Measurements from ENCODE around the gene GATAD2A.

The GATAD2A gene

DNA sequence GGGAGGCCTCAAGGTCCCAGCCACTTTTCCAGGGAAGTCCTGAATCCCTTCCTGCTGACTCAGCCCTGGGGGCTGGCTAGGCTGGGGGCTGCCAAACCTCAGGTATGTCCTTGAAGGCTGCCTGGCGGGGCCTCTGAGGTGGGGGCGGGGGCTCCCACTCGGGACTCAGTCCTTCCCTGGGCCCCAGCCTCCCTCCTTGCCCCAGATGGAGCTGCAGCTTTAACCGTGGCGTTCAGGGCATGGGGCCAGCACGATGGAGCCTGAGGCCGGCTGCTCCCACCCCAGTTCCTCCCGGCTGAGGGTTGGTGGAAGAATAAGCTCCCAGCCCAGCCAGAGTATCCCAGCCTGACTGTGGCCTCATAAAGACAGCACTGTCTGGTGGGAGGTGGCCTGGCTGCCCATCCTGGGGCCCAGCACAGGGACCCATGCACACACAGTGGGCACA is 145.0 kb downstream of the GATAD2A start:
- H3K36me3 ChIP-seq (ENCODE audit: control insufficient read depth, insufficient read depth, low read length), result no peaks in the 10 kb centered on the region
- no peaks in the 10 kb centered on the region for H3K9me3 ChIP-seq (ENCODE audit: control insufficient read depth, low read length)
- H3K27me3 ChIP-seq (ENCODE audit: control insufficient read depth, insufficient read depth, low read length), result no peaks in the 10 kb centered on the region
- H3K27ac ChIP-seq, result no peak overlapping the region
- TF ChIP-seq, protein P1, sequence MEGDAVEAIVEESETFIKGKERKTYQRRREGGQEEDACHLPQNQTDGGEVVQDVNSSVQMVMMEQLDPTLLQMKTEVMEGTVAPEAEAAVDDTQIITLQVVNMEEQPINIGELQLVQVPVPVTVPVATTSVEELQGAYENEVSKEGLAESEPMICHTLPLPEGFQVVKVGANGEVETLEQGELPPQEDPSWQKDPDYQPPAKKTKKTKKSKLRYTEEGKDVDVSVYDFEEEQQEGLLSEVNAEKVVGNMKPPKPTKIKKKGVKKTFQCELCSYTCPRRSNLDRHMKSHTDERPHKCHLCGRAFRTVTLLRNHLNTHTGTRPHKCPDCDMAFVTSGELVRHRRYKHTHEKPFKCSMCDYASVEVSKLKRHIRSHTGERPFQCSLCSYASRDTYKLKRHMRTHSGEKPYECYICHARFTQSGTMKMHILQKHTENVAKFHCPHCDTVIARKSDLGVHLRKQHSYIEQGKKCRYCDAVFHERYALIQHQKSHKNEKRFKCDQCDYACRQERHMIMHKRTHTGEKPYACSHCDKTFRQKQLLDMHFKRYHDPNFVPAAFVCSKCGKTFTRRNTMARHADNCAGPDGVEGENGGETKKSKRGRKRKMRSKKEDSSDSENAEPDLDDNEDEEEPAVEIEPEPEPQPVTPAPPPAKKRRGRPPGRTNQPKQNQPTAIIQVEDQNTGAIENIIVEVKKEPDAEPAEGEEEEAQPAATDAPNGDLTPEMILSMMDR (IDR thresholded peaks at IDR 0.05), result no peak
- no peaks in the 10 kb centered on the region for H3K4me1 ChIP-seq
- no peaks in the 10 kb centered on the region for H3K79me2 ChIP-seq
- H3K4me2 ChIP-seq (ENCODE audit: low read length), result no peak overlapping the region
- no peak overlapping the region for H2AFZ ChIP-seq
- H3K9ac ChIP-seq, result no peak overlapping the region
- H3K4me3 ChIP-seq (ENCODE audit: low read depth, low read length), result no peak overlapping the region

DNA sequence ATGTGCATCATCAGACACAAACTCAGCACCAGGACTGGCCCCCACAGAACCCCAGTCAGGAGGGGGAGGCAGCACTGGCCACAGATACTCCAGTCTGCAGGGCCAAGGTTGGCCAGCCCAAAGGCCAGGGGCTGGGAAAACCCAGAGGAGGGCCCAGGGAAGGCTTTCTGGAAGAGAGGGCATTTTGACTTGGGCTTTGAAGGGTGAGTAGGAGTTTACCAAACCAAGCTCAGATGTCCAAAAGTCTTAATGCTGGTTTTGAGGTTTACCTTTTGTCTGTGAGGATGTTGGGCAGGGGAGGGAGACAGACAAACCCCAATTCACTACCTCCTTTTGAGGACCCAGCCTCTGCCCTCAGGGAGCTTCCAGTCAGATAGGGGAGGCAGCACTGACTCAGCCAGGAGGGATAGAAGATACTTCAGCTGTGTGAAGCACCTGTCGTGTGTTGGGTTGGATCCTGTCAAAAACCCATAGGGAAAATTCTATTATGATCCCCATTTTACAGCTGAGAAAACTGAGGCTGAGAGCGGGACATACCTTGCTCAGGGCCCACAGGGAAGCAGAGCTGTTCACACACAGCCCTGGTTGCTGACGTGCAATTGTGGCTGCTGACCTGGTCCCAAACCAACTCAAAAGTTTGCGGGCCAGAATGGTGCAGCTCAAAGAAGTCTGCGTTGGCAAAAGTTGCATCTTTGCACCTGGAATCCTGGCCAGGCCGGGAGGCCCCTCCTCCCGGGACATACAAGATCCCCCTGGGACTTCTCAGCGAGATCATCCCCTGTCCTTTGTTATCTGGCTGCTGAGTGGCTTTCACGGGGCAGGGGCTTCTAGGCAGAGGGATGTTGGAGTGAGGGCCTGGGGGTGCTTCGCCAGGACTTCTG is 145.7 kb downstream of the GATAD2A start:
- H3K4me2 ChIP-seq (ENCODE audit: low read length), result no peak overlapping the region
- H3K4me1 ChIP-seq, result no peaks in the 10 kb centered on the region
- no peak overlapping the region for H3K27ac ChIP-seq
- no peaks in the 10 kb centered on the region for H3K79me2 ChIP-seq
- H3K27me3 ChIP-seq (ENCODE audit: control insufficient read depth, insufficient read depth, low read length), result no peaks in the 10 kb centered on the region
- TF ChIP-seq, protein P1 (IDR thresholded peaks at IDR 0.05), result no peak
- no peak overlapping the region for H2AFZ ChIP-seq
- no peak overlapping the region for H3K4me3 ChIP-seq (ENCODE audit: low read depth, low read length)
- H3K36me3 ChIP-seq (ENCODE audit: control insufficient read depth, insufficient read depth, low read length), result no peaks in the 10 kb centered on the region
- H3K9me3 ChIP-seq (ENCODE audit: control insufficient read depth, low read length), result no peaks in the 10 kb centered on the region
- H3K9ac ChIP-seq, result no peak overlapping the region

DNA sequence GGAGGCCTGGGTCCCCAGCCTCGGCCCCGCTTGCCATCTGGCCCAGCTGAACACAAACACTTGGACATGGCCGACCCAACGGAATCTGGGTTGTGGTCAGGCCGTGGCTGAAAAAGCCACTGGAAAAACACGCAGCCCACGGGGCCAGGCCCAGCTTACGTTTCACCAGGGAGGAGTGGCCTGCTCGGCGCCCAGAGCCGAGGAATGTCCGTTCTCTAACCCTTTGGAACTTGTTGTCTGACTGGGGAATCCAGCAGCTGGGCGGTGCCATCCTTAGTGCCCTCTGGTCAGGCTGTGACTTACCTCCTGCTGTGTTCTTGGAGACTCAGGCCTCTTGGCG is 146.3 kb downstream of the GATAD2A start:
- no peaks in the 10 kb centered on the region for H3K79me2 ChIP-seq
- H3K27me3 ChIP-seq (ENCODE audit: control insufficient read depth, insufficient read depth, low read length), result no peaks in the 10 kb centered on the region
- no peaks in the 10 kb centered on the region for H3K36me3 ChIP-seq (ENCODE audit: control insufficient read depth, insufficient read depth, low read length)
- TF ChIP-seq, protein P1 (IDR thresholded peaks at IDR 0.05), result no peak
- no peak overlapping the region for H3K4me2 ChIP-seq (ENCODE audit: low read length)
- no peaks in the 10 kb centered on the region for H3K9me3 ChIP-seq (ENCODE audit: control insufficient read depth, low read length)
- H3K4me3 ChIP-seq (ENCODE audit: low read depth, low read length), result no peak overlapping the region
- H2AFZ ChIP-seq, result no peak overlapping the region
- H3K4me1 ChIP-seq, result no peaks in the 10 kb centered on the region
- no peak overlapping the region for H3K9ac ChIP-seq
- H3K27ac ChIP-seq, result no peak overlapping the region

DNA sequence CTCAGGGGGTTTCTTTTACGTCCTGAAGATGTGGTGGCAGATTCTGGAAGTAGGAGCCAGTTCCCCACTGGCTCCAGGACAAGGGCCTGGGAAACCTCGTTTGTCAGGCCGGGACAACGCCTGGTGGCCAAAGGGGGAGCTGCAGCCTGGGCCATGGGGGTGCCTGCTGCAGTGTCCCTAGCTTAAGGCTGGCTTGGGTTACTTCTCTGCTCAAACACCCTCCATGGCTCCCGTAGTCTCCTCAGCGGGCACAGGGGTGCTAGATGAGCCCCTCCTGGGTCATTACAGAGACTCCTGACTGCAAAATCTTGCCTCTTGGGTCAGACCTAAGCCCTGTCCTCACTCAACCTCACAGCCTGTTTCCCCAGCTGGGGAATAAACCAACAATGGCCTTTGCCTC is 147.3 kb downstream of the GATAD2A start:
- TF ChIP-seq, protein P1 (IDR thresholded peaks at IDR 0.05), result peak; percentile 40
- H3K9ac ChIP-seq, result no peak overlapping the region
- no peaks in the 10 kb centered on the region for H3K36me3 ChIP-seq (ENCODE audit: control insufficient read depth, insufficient read depth, low read length)
- no peaks in the 10 kb centered on the region for H3K79me2 ChIP-seq
- H3K27me3 ChIP-seq (ENCODE audit: control insufficient read depth, insufficient read depth, low read length), result no peaks in the 10 kb centered on the region
- no peak overlapping the region for H3K27ac ChIP-seq
- H3K9me3 ChIP-seq (ENCODE audit: control insufficient read depth, low read length), result no peaks in the 10 kb centered on the region
- no peak overlapping the region for H3K4me3 ChIP-seq (ENCODE audit: low read depth, low read length)
- no peaks in the 10 kb centered on the region for H3K4me1 ChIP-seq
- no peak overlapping the region for H3K4me2 ChIP-seq (ENCODE audit: low read length)
- H2AFZ ChIP-seq, result no peak overlapping the region

DNA sequence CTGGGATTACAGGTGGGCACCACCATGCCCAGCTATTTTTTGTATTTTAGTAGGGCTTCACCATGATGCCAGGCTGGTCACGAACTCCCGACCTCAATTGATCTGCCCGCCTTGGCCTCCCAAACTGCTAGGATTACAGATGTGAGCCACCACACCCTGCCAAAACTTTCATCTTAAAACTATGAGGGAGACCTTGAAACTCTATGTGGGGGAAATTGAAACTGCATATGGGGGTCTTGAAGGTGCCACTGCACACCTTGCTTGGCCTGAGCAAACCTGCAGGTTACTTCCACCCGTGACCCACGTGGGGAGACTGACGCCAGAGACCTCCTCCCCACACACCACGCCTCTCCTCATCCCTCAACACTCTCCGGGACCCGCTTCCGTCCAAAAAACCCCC is 148.2 kb downstream of the GATAD2A start:
- H3K9me3 ChIP-seq (ENCODE audit: control insufficient read depth, low read length), result no peaks in the 10 kb centered on the region
- no peak overlapping the region for H3K4me2 ChIP-seq (ENCODE audit: low read length)
- H3K9ac ChIP-seq, result no peak overlapping the region
- H3K4me1 ChIP-seq, result no peaks in the 10 kb centered on the region
- H2AFZ ChIP-seq, result no peak overlapping the region
- H3K4me3 ChIP-seq (ENCODE audit: low read depth, low read length), result no peak overlapping the region
- no peak overlapping the region for H3K27ac ChIP-seq
- H3K36me3 ChIP-seq (ENCODE audit: control insufficient read depth, insufficient read depth, low read length), result no peaks in the 10 kb centered on the region
- TF ChIP-seq, protein P1 (IDR thresholded peaks at IDR 0.05), result no peak
- no peaks in the 10 kb centered on the region for H3K27me3 ChIP-seq (ENCODE audit: control insufficient read depth, insufficient read depth, low read length)
- no peaks in the 10 kb centered on the region for H3K79me2 ChIP-seq
